SK-N-SH treated with all-trans-retinoic acid at 6 μM for 48 hours (cell line): Measurements from ENCODE around the gene ZBTB7C.

Experiments
- ATAC-seq: fragments of 200-7000 bp; cut with Tn5 transposase; 3 replicates; pipeline ENCODE4 v1.9.1; 2020; ENCODE audit warnings: mild to moderate bottlenecking, moderate library complexity
- ARNTL ChIP-seq: fragments of 450-650 bp; formaldehyde crosslinking; IDR thresholded peaks from 2 replicates; pipeline ENCODE4 v1.5.0; 2020; ENCODE audit warnings: low read depth, mild to moderate bottlenecking, moderate library complexity, borderline replicate concordance
- BACH2 ChIP-seq: fragments of 250-450 bp; sonication (Bioruptor Pico); IDR thresholded peaks from 2 replicates; pipeline ENCODE4 v1.9.0; 2021; ENCODE audit warnings: mild to moderate bottlenecking, borderline replicate concordance
- CSDC2 ChIP-seq: fragments of 250-450 bp; sonication (Bioruptor Pico); IDR thresholded peaks from 2 replicates; pipeline ENCODE4 v1.5.0; 2020; ENCODE audit warnings: mild to moderate bottlenecking, moderate library complexity
- CSRNP3 ChIP-seq: fragments of 250-450 bp; sonication (Bioruptor Pico); IDR thresholded peaks from 2 replicates; pipeline ENCODE4 v1.5.1; 2021; ENCODE audit warnings: mild to moderate bottlenecking, moderate library complexity
- ESRRG ChIP-seq: fragments of 250-450 bp; sonication (Bioruptor Pico); IDR thresholded peaks from 2 replicates; pipeline ENCODE4 v1.6.1; 2021; ENCODE audit warnings: mild to moderate bottlenecking
- GLIS3 ChIP-seq: fragments of 250-450 bp; sonication (Bioruptor Pico); IDR thresholded peaks from 2 replicates; pipeline ENCODE4 v1.5.0; 2020; ENCODE audit warnings: mild to moderate bottlenecking, moderate library complexity
- ISL1 ChIP-seq: fragments of 250-450 bp; sonication (Bioruptor Pico); IDR thresholded peaks from 2 replicates; pipeline ENCODE4 v2.1.2; 2022; ENCODE audit warnings: mild to moderate bottlenecking, moderate library complexity
- OSR1 ChIP-seq: fragments of 250-450 bp; sonication (Bioruptor Pico); IDR thresholded peaks from 2 replicates; pipeline ENCODE4 v1.8.0; 2022; ENCODE audit warnings: moderate library complexity, mild to moderate bottlenecking, inconsistent platforms
- PPARA ChIP-seq: fragments of 250-450 bp; sonication (Bioruptor Pico); IDR thresholded peaks from 2 replicates; pipeline ENCODE4 v1.5.0; 2020; ENCODE audit warnings: mild to moderate bottlenecking, borderline replicate concordance
- RARB ChIP-seq: fragments of 250-450 bp; sonication (Bioruptor Pico); IDR thresholded peaks from 2 replicates; pipeline ENCODE4 v1.8.0; 2021; ENCODE audit warnings: mild to moderate bottlenecking, moderate library complexity
- SNAI2 ChIP-seq: fragments of 250-450 bp; sonication (Bioruptor Pico); IDR thresholded peaks from 2 replicates; pipeline ENCODE4 v1.5.0; 2020; ENCODE audit warnings: mild to moderate bottlenecking, moderate library complexity
- TOX ChIP-seq: fragments of 250-450 bp; sonication (Bioruptor Pico); IDR thresholded peaks from 2 replicates; pipeline ENCODE4 v1.8.0; 2021; ENCODE audit warnings: mild to moderate bottlenecking, moderate library complexity, borderline replicate concordance
- ZC3H10 ChIP-seq: fragments of 250-450 bp; sonication (Bioruptor Pico); IDR thresholded peaks from 2 replicates; pipeline ENCODE4 v1.5.1; 2021; ENCODE audit warnings: mild to moderate bottlenecking, moderate library complexity
- ZFP3 ChIP-seq: fragments of 250-450 bp; sonication (Bioruptor Pico); IDR thresholded peaks from 2 replicates; pipeline ENCODE4 v1.5.0; 2020; ENCODE audit warnings: mild to moderate bottlenecking, moderate library complexity
- ZFP30 ChIP-seq: fragments of 450-650 bp; formaldehyde crosslinking; IDR thresholded peaks from 2 replicates; pipeline ENCODE4 v1.5.0; 2022; ENCODE audit warnings: mild to moderate bottlenecking, moderate library complexity
- ZNF565 ChIP-seq: fragments of 450-650 bp; formaldehyde crosslinking; conservative IDR thresholded peaks from 2 replicates; pipeline ENCODE4 v1.5.0; 2020; ENCODE audit warnings: low read depth, mild to moderate bottlenecking, moderate library complexity
- ZNF70 ChIP-seq: fragments of 450-650 bp; formaldehyde crosslinking; IDR thresholded peaks from 2 replicates; pipeline ENCODE4 v1.5.0; 2020; ENCODE audit warnings: mild to moderate bottlenecking, moderate library complexity
- ZNF8 ChIP-seq: fragments of 450-650 bp; formaldehyde crosslinking; IDR thresholded peaks from 2 replicates; pipeline ENCODE4 v1.5.0; 2020; ENCODE audit warnings: mild to moderate bottlenecking, moderate library complexity
- TF ChIP-seq, protein P1 (sequence below): fragments of 250-450 bp; sonication (Bioruptor Pico); IDR thresholded peaks from 2 replicates; pipeline ENCODE4 v1.5.1; 2020; ENCODE audit warnings: low read depth, mild to moderate bottlenecking, moderate library complexity
- TF ChIP-seq, protein P2 (sequence below): fragments of 250-450 bp; sonication (Bioruptor Pico); IDR thresholded peaks from 2 replicates; pipeline ENCODE4 v1.8.0; 2021; ENCODE audit warnings: low read depth, mild to moderate bottlenecking, moderate library complexity, borderline replicate concordance
- TF ChIP-seq, protein P3 (sequence below): fragments of 250-450 bp; sonication (Bioruptor Pico); IDR thresholded peaks from 2 replicates; pipeline ENCODE4 v1.8.0; 2020; ENCODE audit warnings: mild to moderate bottlenecking, moderate library complexity, borderline replicate concordance
- TF ChIP-seq, protein P4 (sequence below): fragments of 250-450 bp; sonication (Bioruptor Pico); IDR thresholded peaks from 2 replicates; pipeline ENCODE4 v1.5.0; 2020; ENCODE audit warnings: mild to moderate bottlenecking, moderate library complexity

ZBTB7C gene

GRCh38 chr18:48402953-48403352 lies 6.2 kb downstream of the ZBTB7C start:
- no peak for TF ChIP-seq ESRRG (CRISPR knock-in tag)
- no peak for TF ChIP-seq ZFP3 (CRISPR knock-in tag)
- TF ChIP-seq CSRNP3 = no peak
- TF ChIP-seq, protein P1, sequence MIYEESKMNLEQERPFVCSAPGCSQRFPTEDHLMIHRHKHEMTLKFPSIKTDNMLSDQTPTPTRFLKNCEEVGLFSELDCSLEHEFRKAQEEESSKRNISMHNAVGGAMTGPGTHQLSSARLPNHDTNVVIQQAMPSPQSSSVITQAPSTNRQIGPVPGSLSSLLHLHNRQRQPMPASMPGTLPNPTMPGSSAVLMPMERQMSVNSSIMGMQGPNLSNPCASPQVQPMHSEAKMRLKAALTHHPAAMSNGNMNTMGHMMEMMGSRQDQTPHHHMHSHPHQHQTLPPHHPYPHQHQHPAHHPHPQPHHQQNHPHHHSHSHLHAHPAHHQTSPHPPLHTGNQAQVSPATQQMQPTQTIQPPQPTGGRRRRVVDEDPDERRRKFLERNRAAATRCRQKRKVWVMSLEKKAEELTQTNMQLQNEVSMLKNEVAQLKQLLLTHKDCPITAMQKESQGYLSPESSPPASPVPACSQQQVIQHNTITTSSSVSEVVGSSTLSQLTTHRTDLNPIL = no peak
- TF ChIP-seq TOX (CRISPR knock-in tag) = no peak
- TF ChIP-seq ZFP30 (CRISPR knock-in tag) = no peak
- TF ChIP-seq PPARA (CRISPR knock-in tag) = no peak
- no peak for TF ChIP-seq ZC3H10 (CRISPR knock-in tag)
- TF ChIP-seq, protein P2, sequence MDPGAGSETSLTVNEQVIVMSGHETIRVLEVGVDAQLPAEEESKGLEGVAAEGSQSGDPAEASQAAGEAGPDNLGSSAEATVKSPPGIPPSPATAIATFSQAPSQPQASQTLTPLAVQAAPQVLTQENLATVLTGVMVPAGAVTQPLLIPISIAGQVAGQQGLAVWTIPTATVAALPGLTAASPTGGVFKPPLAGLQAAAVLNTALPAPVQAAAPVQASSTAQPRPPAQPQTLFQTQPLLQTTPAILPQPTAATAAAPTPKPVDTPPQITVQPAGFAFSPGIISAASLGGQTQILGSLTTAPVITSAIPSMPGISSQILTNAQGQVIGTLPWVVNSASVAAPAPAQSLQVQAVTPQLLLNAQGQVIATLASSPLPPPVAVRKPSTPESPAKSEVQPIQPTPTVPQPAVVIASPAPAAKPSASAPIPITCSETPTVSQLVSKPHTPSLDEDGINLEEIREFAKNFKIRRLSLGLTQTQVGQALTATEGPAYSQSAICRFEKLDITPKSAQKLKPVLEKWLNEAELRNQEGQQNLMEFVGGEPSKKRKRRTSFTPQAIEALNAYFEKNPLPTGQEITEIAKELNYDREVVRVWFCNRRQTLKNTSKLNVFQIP = no peak
- no peak for TF ChIP-seq ZNF565
- no peak for TF ChIP-seq BACH2
- TF ChIP-seq ZNF70 (CRISPR knock-in tag) = no peak
- no peak for ATAC-seq

- ATAC-seq = no peak
- no peak for TF ChIP-seq ZNF8
- TF ChIP-seq, protein P1 = no peak
- no peak for TF ChIP-seq RARB (CRISPR knock-in tag)
- TF ChIP-seq BACH2 = no peak
- no peak for TF ChIP-seq TOX (CRISPR knock-in tag)
- TF ChIP-seq ZNF565 = no peak
- no peak for TF ChIP-seq ESRRG (CRISPR knock-in tag)
- no peak for TF ChIP-seq ARNTL (CRISPR knock-in tag)
- TF ChIP-seq OSR1 (CRISPR knock-in tag) = no peak
- TF ChIP-seq, protein P2 = no peak
- no peak for TF ChIP-seq ZC3H10 (CRISPR knock-in tag)
- no peak for TF ChIP-seq GLIS3 (CRISPR knock-in tag)
- TF ChIP-seq SNAI2 (CRISPR knock-in tag) = no peak
- no peak for TF ChIP-seq CSDC2 (CRISPR knock-in tag)
- TF ChIP-seq ZFP3 (CRISPR knock-in tag) = no peak
- TF ChIP-seq ISL1 (CRISPR knock-in tag) = no peak
- TF ChIP-seq ZNF70 (CRISPR knock-in tag) = no peak
- TF ChIP-seq, all 23 proteins: peak for 0
These were observed 9.7 kb downstream of the ZBTB7C start for GRCh38 chr18:48399303-48400075.

GRCh38 chr18:48398074-48398473 lies 11.1 kb downstream of the ZBTB7C start:
- no peak for ATAC-seq
- TF ChIP-seq TOX (CRISPR knock-in tag) (no peak), ESRRG (CRISPR knock-in tag) (no peak), ZFP30 (CRISPR knock-in tag) (no peak), CSDC2 (CRISPR knock-in tag) (no peak), ISL1 (CRISPR knock-in tag) (no peak), BACH2 (no peak), ZNF70 (CRISPR knock-in tag) (no peak)
- TF ChIP-seq, protein P3, sequence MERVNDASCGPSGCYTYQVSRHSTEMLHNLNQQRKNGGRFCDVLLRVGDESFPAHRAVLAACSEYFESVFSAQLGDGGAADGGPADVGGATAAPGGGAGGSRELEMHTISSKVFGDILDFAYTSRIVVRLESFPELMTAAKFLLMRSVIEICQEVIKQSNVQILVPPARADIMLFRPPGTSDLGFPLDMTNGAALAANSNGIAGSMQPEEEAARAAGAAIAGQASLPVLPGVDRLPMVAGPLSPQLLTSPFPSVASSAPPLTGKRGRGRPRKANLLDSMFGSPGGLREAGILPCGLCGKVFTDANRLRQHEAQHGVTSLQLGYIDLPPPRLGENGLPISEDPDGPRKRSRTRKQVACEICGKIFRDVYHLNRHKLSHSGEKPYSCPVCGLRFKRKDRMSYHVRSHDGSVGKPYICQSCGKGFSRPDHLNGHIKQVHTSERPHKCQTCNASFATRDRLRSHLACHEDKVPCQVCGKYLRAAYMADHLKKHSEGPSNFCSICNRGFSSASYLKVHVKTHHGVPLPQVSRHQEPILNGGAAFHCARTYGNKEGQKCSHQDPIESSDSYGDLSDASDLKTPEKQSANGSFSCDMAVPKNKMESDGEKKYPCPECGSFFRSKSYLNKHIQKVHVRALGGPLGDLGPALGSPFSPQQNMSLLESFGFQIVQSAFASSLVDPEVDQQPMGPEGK (CRISPR knock-in tag) = no peak
- TF ChIP-seq, protein P4, sequence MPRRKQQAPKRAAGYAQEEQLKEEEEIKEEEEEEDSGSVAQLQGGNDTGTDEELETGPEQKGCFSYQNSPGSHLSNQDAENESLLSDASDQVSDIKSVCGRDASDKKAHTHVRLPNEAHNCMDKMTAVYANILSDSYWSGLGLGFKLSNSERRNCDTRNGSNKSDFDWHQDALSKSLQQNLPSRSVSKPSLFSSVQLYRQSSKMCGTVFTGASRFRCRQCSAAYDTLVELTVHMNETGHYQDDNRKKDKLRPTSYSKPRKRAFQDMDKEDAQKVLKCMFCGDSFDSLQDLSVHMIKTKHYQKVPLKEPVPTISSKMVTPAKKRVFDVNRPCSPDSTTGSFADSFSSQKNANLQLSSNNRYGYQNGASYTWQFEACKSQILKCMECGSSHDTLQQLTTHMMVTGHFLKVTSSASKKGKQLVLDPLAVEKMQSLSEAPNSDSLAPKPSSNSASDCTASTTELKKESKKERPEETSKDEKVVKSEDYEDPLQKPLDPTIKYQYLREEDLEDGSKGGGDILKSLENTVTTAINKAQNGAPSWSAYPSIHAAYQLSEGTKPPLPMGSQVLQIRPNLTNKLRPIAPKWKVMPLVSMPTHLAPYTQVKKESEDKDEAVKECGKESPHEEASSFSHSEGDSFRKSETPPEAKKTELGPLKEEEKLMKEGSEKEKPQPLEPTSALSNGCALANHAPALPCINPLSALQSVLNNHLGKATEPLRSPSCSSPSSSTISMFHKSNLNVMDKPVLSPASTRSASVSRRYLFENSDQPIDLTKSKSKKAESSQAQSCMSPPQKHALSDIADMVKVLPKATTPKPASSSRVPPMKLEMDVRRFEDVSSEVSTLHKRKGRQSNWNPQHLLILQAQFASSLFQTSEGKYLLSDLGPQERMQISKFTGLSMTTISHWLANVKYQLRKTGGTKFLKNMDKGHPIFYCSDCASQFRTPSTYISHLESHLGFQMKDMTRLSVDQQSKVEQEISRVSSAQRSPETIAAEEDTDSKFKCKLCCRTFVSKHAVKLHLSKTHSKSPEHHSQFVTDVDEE (CRISPR knock-in tag) = no peak
